K562 (cell line): Measurements from ENCODE around the gene TACC3. TPM values are rescaled to one million over a fixed set of nuclear protein-coding genes. Genes with fewer than 3 reads are reported as not detected.
A peak's percentile ranks its signal among the peaks of the same experiment; 100 is the strongest.

Experiments
- ARHGAP35 ChIP-seq: fragments of 450-650 bp; IDR thresholded peaks from 2 replicates; pipeline ENCODE4 v1.6.1; 2018; ENCODE audit not compliant: partially characterized antibody
- CTBP1 ChIP-seq: fragments of 450-650 bp; IDR thresholded peaks from 2 replicates; pipeline ENCODE4 v1.6.1; 2016; ENCODE audit warnings: borderline replicate concordance
- EGR1 ChIP-seq: fragments of 450-650 bp; conservative IDR thresholded peaks from 2 replicates; pipeline ENCODE4 v1.6.1; 2017; ENCODE audit warnings: mild to moderate bottlenecking
- ETV5 ChIP-seq: sonication (generic); formaldehyde crosslinking; IDR thresholded peaks from 2 replicates; pipeline ENCODE4 v1.4.0; 2020; ENCODE audit warnings: low read depth, mild to moderate bottlenecking, missing genetic modification reagents
- GATAD2B ChIP-seq: fragments of 450-650 bp; IDR thresholded peaks from 2 replicates; pipeline ENCODE4 v1.6.1; 2017; ENCODE audit warnings: mild to moderate bottlenecking, borderline replicate concordance
- HLTF ChIP-seq: fragments of 450-650 bp; IDR thresholded peaks from 2 replicates; pipeline ENCODE4 v1.6.1; 2016
- HMG20A ChIP-seq: fragments of 450-650 bp; formaldehyde crosslinking; conservative IDR thresholded peaks from 2 replicates; pipeline ENCODE4 v1.4.0; 2020; ENCODE audit warnings: mild to moderate bottlenecking, mixed read lengths
- HSF4 ChIP-seq: fragments of 250-450 bp; sonication (Bioruptor Pico); IDR thresholded peaks from 2 replicates; pipeline ENCODE4 v2.1.2; 2022; ENCODE audit warnings: mild to moderate bottlenecking, moderate library complexity, borderline replicate concordance
- JUN ChIP-seq, 2 experiments: sonication (generic) in 1 of 2; formaldehyde crosslinking in 1 of 2; IDR thresholded peaks; 2 replicates each; pipeline versions ENCODE4 v1.6.1 to v1.8.0; 2012 to 2022; ENCODE audit warnings: borderline replicate concordance in 2 of 2, mild to moderate bottlenecking in 2 of 2, improper control_type of control experiment in 1 of 2, low read depth in 1 of 2, low read length in 1 of 2, missing genetic modification reagents in 1 of 2
- KDM1A ChIP-seq, 2 experiments: fragments of 450-650 bp; IDR thresholded peaks; 2 replicates each; pipeline ENCODE4 v1.6.1; 2016; ENCODE audit warnings: mild to moderate bottlenecking in 2 of 2
- KHSRP ChIP-seq: fragments of 450-650 bp; IDR thresholded peaks from 2 replicates; pipeline ENCODE4 v1.6.1; 2017
- LEF1 ChIP-seq: fragments of 450-650 bp; IDR thresholded peaks from 2 replicates; pipeline ENCODE4 v1.6.1; 2016; ENCODE audit warnings: mild to moderate bottlenecking
- MIER1 ChIP-seq: fragments of 450-650 bp; IDR thresholded peaks from 2 replicates; pipeline ENCODE4 v1.6.1; 2016; ENCODE audit warnings: antibody characterized with exemption, mild to moderate bottlenecking, low read depth
- NONO ChIP-seq, 2 experiments: fragments of 200-400 bp in 1 of 2; fragments of 450-650 bp in 1 of 2; formaldehyde crosslinking in 1 of 2; IDR thresholded peaks; 2 replicates each; pipeline ENCODE4 v1.6.1; 2017; ENCODE audit warnings: low read depth in 2 of 2, mild to moderate bottlenecking in 2 of 2, moderate library complexity in 2 of 2, low read length in 1 of 2
- RAD21 ChIP-seq, 2 experiments: fragments of 250-450 bp in 1 of 2; fragments of 450-650 bp in 1 of 2; sonication (Bioruptor Pico) in 1 of 2; formaldehyde crosslinking in 1 of 2; IDR thresholded peaks in 1 of 2; conservative IDR thresholded peaks in 1 of 2; 2 replicates each; pipeline versions ENCODE4 v1.4.0 to v1.8.0; 2020 to 2022; ENCODE audit warnings: mild to moderate bottlenecking in 2 of 2, moderate library complexity in 1 of 2
- SMC3 ChIP-seq: conservative IDR thresholded peaks from 2 replicates; pipeline ENCODE4 v1.6.1; 2011; ENCODE audit warnings: low read depth, low read length, improper control_type of control experiment; ENCODE audit not compliant: insufficient read depth
- TBP ChIP-seq: optimal IDR thresholded peaks from 2 replicates; pipeline ENCODE3; 2011; ENCODE audit warnings: low read depth, low read length, improper control_type of control experiment
- TCF7L2 ChIP-seq: fragments of 150-350 bp; IDR thresholded peaks from 2 replicates; pipeline ENCODE4 v1.6.1; 2016; ENCODE audit warnings: low read depth, mild to moderate bottlenecking, low read length, moderate library complexity
- TRIM24 ChIP-seq, 2 experiments: fragments of 450-650 bp; IDR thresholded peaks; 2 replicates each; pipeline ENCODE4 v1.6.1; 2016
- YBX1 ChIP-seq: fragments of 450-650 bp; IDR thresholded peaks from 2 replicates; pipeline ENCODE4 v1.7.1; 2016; ENCODE audit warnings: mild to moderate bottlenecking
- YY1 ChIP-seq, 3 experiments: IDR thresholded peaks; 2 replicates each; pipeline ENCODE4 v1.6.1; 2011; ENCODE audit warnings: low read length in 2 of 3, mild to moderate bottlenecking in 2 of 3, moderate library complexity in 2 of 3, borderline replicate concordance in 1 of 3, control low read depth in 1 of 3, low read depth in 1 of 3; ENCODE audit not compliant: insufficient read depth in 3 of 3, insufficient replicate concordance in 2 of 3, control insufficient read depth in 1 of 3, insufficient read length in 1 of 3; ENCODE audit errors: extremely low read depth in 1 of 3
- ZFX ChIP-seq: sonication (generic); formaldehyde crosslinking; IDR thresholded peaks from 2 replicates; pipeline ENCODE4 v1.8.0; 2022; ENCODE audit warnings: mild to moderate bottlenecking, missing genetic modification reagents, moderate library complexity
- ZKSCAN8 ChIP-seq: fragments of 200-800 bp; sonication (Bioruptor generic); IDR thresholded peaks from 2 replicates; pipeline ENCODE4 v1.6.1; 2016; ENCODE audit warnings: missing genetic modification characterization, missing compliant biosample characterization
- ZNF143 ChIP-seq: sonication (generic); formaldehyde crosslinking; IDR thresholded peaks from 2 replicates; pipeline ENCODE4 v1.9.0; 2022; ENCODE audit warnings: mild to moderate bottlenecking, missing genetic modification reagents
- ZNF436 ChIP-seq: fragments of 250-450, 450-650 bp; sonication (Bioruptor Pico); formaldehyde crosslinking; IDR thresholded peaks from 2 replicates; pipeline ENCODE4 v1.7.0; 2020; ENCODE audit warnings: mild to moderate bottlenecking
- polyA plus RNA-seq, 8 experiments: library from polyadenylated mRNA; depleted of rRNA in 4 of 8; stranded (reverse) in 5 of 8; unstranded in 3 of 8; fragments of >200 nt; fragmentation: Nextera tagmentation in 2 of 8; fragmentation: Illumina TruSeq in 1 of 8; extraction: Ambion mirVana in 2 of 8; extraction: Trizol in 1 of 8; gene quantifications; 2 replicates each; pipeline versions ENCODE4 v1.2.1 to v1.2.3, GENCODE V29; 2011 to 2014; ENCODE audit warnings: inconsistent platforms in 1 of 8, missing spikeins in 1 of 8
- total RNA-seq, 7 experiments: library from RNA; depleted of rRNA in 6 of 7; stranded (reverse); fragments of >200 nt in 6 of 7; fragmentation: Illumina TruSeq in 2 of 7; extraction: Trizol in 2 of 7; gene quantifications; 2 replicates each; pipeline versions ENCODE4 v1.2.1 to v1.2.3, GENCODE V29; 2011 to 2021; ENCODE audit warnings: low replicate concordance in 1 of 7
- TF ChIP-seq, protein P1 (sequence below): conservative IDR thresholded peaks from 2 replicates; pipeline ENCODE4 v1.6.1; 2011; ENCODE audit warnings: low read depth, mild to moderate bottlenecking, low read length; ENCODE audit not compliant: control insufficient read depth
- TF ChIP-seq, protein P2 (sequence below): fragments of 250-450 bp; sonication (Bioruptor Pico); IDR thresholded peaks from 2 replicates; pipeline ENCODE4 v1.9.0; 2021; ENCODE audit warnings: mild to moderate bottlenecking, inconsistent platforms

The TACC3 gene
- total and polyA plus RNA-seq, 9 of the 15 experiments (the other 6 are each of a cell fraction or from before 2014, with no cell fraction given) = 1.9 to 122 (median 55.6) TPM

DNA sequence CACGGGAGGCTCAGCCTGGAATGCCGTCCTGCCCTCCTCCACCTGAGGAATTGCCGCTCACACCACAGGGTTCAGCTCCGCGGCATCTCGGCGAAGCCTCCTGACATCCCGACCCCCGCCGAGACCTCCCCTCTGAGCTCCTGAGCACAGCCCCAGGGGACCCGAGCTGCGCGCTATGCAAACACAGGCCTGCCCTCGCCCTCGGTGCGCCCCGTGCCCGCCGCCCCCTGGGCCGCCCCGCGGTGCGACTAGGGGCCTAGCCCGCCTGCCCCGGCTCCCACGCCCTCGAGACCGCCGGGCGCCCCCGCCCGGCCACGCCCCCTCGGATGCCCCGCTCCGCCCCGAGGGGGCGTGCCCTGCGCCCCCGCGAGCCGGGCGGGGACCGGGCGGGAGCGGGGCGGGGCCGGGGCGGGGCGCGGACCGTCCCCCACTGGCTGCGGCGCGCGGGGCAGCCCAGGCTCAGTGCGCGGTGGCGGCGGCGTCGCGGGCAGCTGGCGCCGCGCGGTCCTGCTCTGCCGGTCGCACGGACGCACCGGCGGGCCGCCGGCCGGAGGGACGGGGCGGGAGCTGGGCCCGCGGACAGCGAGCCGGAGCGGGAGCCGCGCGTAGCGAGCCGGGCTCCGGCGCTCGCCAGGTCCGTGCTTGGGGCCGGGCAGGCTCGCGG, 71.6 kb downstream of the TACC3 start, which contains the start of gene FGFR3 (continued):
- no peak for TF ChIP-seq JUN (IDR thresholded peaks at IDR 0.05; ENCODE audit: borderline replicate concordance, low read depth, low read length)
- no peak for TF ChIP-seq JUN (CRISPR knock-in tag; IDR thresholded peaks at IDR 0.05; ENCODE audit: borderline replicate concordance)
- peak in 2 of 3 experiments; percentile 48 to 73 for TF ChIP-seq YY1 (IDR thresholded peaks at IDR 0.05; ENCODE audit: borderline replicate concordance in 1 of 3, control insufficient read depth in 1 of 3, extremely low read depth in 1 of 3, insufficient read depth in 3 of 3, insufficient read length in 1 of 3, insufficient replicate concordance in 2 of 3, low read depth in 1 of 3, low read length in 2 of 3)
- TF ChIP-seq ETV5 = no peak
- TF ChIP-seq ZNF436 (CRISPR knock-in tag) = no peak
- no peak for TF ChIP-seq HLTF
- TF ChIP-seq LEF1 = no peak
- 0 out of 4 replicates have a peak, but pooled peaks of 1 of the 2 experiments have one; percentile 2 for TF ChIP-seq RAD21 (CRISPR knock-in tag; conservative IDR thresholded peaks at IDR 0.05 in 1 of 2, IDR thresholded peaks at IDR 0.05 in 1 of 2)
- TF ChIP-seq TRIM24 (IDR thresholded peaks at IDR 0.05) = no peak
- TF ChIP-seq EGR1 = peak; percentile 30
- no peak for TF ChIP-seq MIER1
- peak in 1 of 2 experiments; percentile 81; a peak in 3 of 4 replicates for TF ChIP-seq NONO (IDR thresholded peaks at IDR 0.05; ENCODE audit: low read depth in 2 of 2, low read length in 1 of 2)
- TF ChIP-seq ZNF143 (CRISPR knock-in tag) = no peak
- no peak for TF ChIP-seq KHSRP
- no peak for TF ChIP-seq HSF4 (CRISPR knock-in tag)
- no peak for TF ChIP-seq HMG20A (CRISPR knock-in tag)
- no peak for TF ChIP-seq ZKSCAN8 (CRISPR knock-in tag)
- TF ChIP-seq, protein P1, sequence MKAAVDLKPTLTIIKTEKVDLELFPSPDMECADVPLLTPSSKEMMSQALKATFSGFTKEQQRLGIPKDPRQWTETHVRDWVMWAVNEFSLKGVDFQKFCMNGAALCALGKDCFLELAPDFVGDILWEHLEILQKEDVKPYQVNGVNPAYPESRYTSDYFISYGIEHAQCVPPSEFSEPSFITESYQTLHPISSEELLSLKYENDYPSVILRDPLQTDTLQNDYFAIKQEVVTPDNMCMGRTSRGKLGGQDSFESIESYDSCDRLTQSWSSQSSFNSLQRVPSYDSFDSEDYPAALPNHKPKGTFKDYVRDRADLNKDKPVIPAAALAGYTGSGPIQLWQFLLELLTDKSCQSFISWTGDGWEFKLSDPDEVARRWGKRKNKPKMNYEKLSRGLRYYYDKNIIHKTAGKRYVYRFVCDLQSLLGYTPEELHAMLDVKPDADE = 0 out of 2 replicates have a peak, but pooled peaks have one; percentile 72
- no peak for TF ChIP-seq SMC3
- peak; percentile 72; the same call in 1 of the 2 replicates for TF ChIP-seq CTBP1
- peak; percentile 87 for TF ChIP-seq TBP
- TF ChIP-seq ARHGAP35 = no peak
- no peak for TF ChIP-seq YBX1
- TF ChIP-seq ZFX (CRISPR knock-in tag) = peak; percentile 63
- peak; percentile 43; the same call in 1 of the 2 replicates for TF ChIP-seq GATAD2B
- TF ChIP-seq KDM1A (IDR thresholded peaks at IDR 0.05) = no peak
- no peak for TF ChIP-seq TCF7L2
- TF ChIP-seq, protein P2, sequence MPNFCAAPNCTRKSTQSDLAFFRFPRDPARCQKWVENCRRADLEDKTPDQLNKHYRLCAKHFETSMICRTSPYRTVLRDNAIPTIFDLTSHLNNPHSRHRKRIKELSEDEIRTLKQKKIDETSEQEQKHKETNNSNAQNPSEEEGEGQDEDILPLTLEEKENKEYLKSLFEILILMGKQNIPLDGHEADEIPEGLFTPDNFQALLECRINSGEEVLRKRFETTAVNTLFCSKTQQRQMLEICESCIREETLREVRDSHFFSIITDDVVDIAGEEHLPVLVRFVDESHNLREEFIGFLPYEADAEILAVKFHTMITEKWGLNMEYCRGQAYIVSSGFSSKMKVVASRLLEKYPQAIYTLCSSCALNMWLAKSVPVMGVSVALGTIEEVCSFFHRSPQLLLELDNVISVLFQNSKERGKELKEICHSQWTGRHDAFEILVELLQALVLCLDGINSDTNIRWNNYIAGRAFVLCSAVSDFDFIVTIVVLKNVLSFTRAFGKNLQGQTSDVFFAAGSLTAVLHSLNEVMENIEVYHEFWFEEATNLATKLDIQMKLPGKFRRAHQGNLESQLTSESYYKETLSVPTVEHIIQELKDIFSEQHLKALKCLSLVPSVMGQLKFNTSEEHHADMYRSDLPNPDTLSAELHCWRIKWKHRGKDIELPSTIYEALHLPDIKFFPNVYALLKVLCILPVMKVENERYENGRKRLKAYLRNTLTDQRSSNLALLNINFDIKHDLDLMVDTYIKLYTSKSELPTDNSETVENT = peak; percentile 38; the same call in 1 of the 2 replicates
